Fibroblast of pulmonary artery (primary cell): ENCODE data around the gene EXOC6B.

ENCODE experiments used
- DNase-seq: peaks from one replicate; pipeline ENCODE4 v3.0.0-alpha.2; 2010; ENCODE audit warnings: low read depth
- H3K4me3 ChIP-seq: replicated peaks from 2 replicates; pipeline ENCODE4 v1.5.1; 2011; ENCODE audit warnings: low read depth, mild to moderate bottlenecking, control low read depth, low read length, moderate library complexity
- TF ChIP-seq, protein P1 (sequence below): IDR thresholded peaks from 2 replicates; pipeline ENCODE4 v1.5.1; 2011; ENCODE audit warnings: mild to moderate bottlenecking, control low read depth, low read length, inconsistent platforms; ENCODE audit errors: missing control alignments

The EXOC6B gene

DNA sequence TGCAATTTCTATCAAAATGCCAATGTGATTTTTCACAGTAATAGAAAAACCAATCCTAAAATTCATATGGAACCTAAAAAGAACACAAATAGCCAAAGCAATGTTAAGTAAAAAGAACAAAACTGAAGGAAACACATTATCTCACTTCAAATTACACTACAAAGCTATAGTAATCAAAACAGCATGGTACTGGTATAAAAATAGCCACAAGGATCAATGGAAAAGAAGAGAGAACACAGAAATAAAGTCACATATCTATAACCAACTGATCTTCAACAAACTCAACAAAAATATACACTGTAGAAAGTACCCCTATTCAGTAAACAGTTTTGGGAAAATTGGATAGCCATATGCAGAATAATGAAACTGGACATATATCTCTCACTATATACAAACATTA, 426.0 kb downstream of the EXOC6B start:
- no peak for DNase-seq
- TF ChIP-seq, protein P1, sequence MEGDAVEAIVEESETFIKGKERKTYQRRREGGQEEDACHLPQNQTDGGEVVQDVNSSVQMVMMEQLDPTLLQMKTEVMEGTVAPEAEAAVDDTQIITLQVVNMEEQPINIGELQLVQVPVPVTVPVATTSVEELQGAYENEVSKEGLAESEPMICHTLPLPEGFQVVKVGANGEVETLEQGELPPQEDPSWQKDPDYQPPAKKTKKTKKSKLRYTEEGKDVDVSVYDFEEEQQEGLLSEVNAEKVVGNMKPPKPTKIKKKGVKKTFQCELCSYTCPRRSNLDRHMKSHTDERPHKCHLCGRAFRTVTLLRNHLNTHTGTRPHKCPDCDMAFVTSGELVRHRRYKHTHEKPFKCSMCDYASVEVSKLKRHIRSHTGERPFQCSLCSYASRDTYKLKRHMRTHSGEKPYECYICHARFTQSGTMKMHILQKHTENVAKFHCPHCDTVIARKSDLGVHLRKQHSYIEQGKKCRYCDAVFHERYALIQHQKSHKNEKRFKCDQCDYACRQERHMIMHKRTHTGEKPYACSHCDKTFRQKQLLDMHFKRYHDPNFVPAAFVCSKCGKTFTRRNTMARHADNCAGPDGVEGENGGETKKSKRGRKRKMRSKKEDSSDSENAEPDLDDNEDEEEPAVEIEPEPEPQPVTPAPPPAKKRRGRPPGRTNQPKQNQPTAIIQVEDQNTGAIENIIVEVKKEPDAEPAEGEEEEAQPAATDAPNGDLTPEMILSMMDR, result no peak
- H3K4me3 ChIP-seq, result no peak overlapping the region

DNA sequence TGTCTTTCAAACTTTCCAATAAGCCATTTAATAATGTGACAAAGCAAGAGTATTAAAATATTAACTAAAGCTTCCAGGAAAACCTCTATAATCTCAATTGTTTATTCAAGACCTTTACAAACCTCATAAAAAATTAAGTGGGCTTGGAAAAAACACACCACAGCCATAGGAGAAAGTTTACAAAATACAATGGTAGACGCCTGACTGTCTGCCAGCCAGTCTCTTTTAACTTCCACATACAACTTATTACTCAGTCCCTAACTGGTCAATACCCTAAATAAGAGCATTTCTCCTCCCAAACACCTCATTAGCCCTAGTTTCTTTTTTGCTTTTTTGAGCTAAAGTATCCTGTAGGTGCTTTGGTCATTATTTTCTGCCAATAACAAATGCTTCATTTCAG, 430.7 kb downstream of the EXOC6B start:
- TF ChIP-seq, protein P1, result no peak
- H3K4me3 ChIP-seq, result no peak overlapping the region
- no peak for DNase-seq

DNA sequence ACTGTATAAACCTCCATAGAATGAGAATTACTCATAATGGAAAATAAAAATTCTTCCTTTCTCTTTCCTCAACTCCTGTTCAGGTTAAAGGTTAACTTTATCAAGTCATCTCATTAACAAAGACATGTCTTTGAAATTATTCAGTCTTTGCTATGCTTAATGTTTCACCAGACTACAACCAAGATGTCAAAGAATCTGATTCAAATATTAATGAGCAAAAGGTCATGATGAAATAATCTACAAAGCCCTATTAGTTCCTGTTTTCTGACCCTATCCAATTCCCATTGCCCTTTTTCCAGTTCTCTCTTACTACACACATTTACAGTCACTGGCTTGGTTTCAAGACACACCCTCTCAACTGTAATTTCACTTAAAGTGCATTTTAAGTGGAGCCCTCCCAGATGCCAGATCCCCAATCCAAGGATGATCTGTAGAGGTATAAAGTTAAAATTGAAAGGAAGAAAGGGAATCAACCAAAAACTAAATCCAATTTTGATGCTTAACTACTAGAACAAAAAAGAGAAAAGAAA, 431.2 kb downstream of the EXOC6B start:
- H3K4me3 ChIP-seq, result no peak overlapping the region
- TF ChIP-seq, protein P1, result no peak
- DNase-seq, result no peak

DNA sequence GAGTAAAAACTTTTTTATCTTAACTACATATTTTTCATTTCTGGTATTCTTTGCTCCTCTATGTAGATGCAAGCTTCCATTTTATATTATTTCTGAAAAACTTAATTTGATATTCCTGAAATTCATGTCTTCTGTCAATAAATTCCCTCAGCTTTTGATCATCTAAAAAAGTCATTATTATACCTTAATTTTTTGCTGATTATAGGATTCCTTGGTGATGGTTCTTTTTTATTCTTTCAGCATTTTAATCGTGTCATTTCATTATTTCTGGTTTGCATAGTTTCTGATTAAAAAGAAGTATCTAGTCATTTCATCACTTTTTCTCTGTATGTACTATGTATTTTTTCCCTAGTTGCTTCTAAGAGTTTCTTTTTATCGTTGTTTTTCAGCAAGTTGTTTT, 436.4 kb downstream of the EXOC6B start:
- no peak for DNase-seq
- TF ChIP-seq, protein P1, result no peak
- no peak overlapping the region for H3K4me3 ChIP-seq

DNA sequence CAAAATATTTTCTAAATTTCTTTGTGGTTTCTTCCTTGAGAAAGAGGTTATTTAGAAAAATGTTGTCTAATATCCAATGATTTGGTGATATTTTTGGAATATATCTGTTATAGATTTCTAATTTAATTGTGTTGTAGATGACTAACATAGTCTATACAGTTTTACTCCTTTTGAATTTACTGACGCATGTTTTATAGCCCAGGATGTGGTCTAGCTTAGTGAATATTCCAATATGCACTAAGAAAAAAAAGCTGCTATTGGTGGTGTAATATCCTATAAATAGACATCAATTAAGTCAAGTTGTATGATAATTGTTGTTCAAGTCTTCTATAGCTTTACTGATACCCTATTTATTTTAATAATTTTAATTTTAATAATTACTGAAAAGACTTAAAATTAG, 437.6 kb downstream of the EXOC6B start:
- TF ChIP-seq, protein P1, result no peak
- DNase-seq, result no peak

DNA sequence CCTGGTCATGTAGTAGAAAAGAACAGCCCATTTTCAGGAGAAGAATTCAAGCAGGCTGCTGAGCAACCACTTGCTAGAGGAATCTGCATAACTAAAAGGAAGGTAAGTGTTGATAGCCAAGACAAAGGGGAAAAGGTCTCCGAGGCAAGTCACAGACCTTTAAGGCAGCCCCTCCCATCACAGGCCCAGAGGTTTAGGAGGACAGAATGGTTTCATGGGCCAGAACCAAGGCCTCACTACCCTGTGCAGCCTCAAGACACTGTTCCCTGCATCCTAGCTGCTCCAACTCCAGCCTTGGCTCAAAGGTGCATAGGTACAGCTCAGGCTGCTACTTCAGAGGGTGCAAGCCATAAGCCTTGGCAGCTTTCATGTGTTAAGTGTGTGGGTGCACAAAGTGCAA, 439.5 kb downstream of the EXOC6B start:
- H3K4me3 ChIP-seq, result no peak overlapping the region
- TF ChIP-seq, protein P1, result no peak
- DNase-seq, result no peak

More for the DNA sequence above, 437.6 kb downstream of the EXOC6B start:
- H3K4me3 ChIP-seq, result no peak overlapping the region

DNA sequence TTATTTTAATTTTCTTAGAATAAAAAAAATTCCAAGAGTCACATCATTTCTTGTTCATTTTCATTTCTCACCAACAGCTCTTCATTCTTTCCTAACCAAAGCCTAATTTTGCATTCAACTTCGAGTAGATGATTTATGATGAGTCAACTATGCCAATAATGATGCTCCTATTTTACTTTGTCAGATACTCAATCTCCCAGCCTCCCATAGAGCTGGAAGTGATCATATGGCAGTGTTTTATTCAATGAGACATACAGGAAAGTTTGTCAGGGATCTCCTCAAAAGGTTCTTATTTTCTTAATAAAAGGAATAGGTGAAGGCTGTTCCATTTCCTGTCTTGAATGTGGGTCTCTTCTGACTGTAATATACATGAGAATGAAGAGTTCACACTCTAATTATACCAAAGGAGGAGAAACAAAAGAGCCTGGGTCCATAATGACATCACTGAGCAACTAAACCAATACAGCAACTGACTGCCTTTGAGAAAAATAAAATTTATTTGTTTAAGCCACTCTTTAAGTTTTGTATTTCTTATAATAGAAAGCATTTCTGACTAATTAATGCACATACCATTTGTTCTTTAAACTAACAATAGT, 447.0 kb downstream of the EXOC6B start:
- no peak for DNase-seq
- H3K4me3 ChIP-seq, result no peak overlapping the region
- TF ChIP-seq, protein P1, result no peak
